HG02938 (cell line): Measurements from ENCODE around the gene GRID1.

ENCODE experiments used
- ATAC-seq: cut with Tn5 transposase; IDR thresholded peaks from one replicate; pipeline ENCODE4 v1.9.1; 2021; ENCODE audit warnings: mild to moderate bottlenecking, moderate library complexity; ENCODE audit not compliant: unreplicated experiment

GRID1 gene

DNA sequence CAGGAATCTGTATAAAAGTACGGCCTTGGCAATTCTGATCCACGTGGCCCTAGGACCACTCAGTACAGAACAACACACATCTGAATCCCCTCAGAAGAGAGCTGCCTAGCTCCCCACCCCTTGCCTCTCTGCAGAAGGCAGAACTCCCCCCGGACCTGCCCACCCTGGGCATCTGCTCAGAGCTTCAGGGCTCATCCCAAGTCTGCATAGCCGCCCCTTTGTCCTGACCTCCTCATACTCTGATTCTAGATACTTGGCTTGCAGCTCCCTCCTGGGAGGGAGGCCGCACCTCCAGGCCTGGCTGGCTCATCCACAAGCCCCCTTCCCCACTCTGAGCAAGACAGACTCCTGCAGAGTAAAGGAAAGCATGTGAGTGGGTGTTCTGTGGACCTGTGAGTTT, 49.6 kb downstream of the GRID1 start:
- no peak for ATAC-seq

DNA sequence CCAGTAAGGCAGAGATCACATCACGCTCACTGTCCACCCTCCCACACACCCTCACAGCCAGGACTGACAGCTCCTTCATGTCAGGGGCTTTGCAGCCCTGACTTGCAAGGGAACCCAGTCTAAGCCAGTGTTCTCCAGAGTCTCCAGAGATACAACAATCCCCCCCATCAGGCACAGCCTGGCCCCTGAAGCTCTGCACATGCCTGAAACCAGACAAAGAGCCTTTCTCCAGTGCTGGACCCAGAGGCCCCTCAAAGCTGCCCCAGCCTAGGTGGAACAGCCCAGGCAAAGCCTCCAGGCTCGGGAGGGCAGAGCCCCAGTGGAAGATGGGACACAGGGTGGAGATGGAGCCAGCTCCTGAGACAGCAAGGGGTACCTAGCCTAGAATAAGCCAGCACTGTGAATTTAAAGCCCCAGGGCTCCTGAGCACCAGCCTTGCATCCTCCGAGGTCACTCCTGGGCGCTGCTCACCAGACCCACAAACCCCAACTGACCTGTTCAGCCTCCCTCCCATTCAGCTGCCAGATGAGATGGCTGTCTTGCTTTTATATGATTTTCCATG, 50.2 kb downstream of the GRID1 start:
- no peak for ATAC-seq

DNA sequence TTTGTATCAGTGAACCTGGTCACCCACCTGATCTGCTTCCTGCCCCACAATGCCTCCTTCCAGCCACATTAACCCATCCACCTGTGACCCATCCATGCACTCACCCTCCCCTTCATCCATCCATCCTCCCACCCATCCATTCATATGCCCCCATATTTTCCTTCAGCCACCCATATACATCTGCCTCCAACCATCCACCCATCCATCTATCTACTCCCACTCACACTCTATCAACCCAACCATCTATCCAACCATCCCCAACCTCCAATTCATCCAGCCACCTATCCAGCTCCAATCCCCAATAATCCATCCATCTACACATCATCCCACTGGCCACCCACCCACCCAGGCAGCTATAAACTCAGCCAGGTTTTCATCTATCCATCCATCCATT, 51.0 kb downstream of the GRID1 start:
- no peak for ATAC-seq

DNA sequence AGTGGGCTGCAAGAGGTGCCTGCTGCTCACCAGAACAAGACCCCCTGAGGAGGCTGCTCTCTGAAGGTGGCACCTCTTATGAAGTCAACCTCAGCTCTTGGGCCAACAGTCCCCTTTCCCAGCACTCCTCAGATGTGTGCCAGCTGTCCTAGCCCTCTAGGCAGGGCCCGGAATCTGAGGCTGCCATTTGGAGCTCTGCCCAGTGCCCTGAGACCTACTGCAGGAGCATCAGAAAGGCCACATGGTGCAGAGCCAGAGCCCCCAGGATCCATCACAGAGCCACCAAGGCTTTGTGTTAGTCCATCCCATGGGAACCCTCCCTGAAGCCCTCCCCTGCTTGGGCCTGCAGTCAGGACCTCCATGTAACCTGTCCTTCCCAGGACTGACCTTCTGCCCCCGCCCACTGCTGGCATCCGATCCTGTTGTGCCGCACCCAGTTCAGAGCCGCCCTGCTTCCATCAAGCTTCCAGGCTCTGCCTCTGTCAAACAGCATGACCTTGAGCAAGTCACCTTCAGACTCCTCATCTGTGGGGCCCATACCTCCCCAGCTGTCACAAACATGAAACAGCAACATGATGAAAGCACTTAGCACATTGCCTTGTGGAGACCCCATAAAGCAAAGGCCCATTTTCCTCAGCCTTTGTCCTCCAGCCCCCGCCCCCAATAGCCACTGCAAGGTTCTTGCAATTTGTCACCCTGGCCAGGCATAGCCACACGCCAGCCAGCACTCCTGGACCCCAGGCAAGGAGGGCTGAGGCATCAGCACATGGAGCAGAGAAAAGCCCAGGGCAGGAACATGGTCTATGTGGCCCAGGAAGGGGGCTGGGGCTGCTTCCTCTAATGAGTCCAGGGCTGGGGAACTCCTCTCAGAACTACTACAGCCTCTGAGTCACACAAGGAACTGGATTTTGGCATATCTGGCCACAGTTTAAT, 51.7 kb downstream of the GRID1 start:
- no peak for ATAC-seq

DNA sequence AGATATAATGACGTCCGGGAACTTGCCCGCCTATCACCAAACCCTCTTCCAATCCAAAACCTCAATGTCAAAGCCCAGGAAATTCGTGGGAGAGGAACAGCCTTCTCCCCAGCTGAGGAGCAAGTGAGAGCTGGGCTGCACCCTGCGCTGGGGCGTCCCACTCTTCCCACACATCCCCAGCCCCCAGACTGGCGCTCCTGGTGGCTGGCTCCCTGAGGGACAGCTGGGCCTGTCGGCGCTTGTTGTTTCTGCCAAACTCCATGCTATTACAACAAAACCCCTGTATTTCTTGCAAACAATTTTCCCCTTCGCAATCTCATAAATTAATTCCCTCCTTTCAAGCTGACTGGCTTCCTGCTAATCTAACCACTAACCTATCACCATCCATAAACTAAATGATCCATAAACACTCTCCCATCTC, 53.0 kb downstream of the GRID1 start:
- no peak for ATAC-seq

DNA sequence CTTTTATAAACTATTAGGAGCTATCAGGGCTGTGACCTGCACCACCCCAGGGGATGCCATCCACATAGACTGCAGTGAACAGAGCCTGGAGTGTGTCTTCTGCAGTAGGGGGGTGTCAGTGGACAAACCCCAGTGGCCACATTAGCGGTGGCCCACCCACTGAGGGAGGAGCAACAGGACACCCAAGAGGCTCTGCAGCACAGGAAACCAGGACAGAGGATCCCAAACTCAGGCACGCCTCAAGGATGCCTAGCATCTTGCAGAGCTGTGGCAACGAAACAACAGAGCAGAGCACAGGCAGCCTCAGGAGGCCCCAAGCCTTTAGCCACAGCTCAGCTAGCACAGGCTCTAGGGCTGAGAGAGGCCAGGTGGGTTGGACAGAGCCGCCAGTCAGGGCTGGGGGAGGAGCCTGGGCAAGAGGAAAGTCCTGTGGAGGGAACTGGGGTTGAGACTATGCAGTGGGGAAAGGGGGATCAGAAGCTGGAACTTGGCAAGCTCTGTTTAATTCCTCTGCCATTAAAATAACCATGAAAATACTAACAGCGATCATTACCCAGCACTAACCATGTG, 53.8 kb downstream of the GRID1 start:
- ATAC-seq: no peak

DNA sequence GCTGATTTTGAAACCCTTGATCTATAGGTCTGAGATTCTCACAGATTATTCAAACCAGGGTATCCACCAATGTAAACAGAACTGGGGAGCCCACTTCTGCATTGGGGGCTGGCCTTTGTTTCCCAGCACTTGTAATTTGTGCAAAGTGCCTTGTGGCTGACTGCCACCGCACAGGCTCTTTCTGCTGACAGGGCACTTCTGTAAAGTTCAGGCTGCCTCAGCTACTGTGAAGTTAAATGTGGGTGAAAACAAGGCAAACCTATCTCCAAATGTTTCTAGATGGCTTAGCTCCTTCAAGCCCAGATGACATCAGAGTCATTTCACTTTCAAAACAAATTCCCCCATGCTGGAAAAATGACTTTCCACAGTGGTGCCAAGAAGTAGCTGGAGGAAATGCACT, 54.7 kb downstream of the GRID1 start:
- no peak for ATAC-seq

DNA sequence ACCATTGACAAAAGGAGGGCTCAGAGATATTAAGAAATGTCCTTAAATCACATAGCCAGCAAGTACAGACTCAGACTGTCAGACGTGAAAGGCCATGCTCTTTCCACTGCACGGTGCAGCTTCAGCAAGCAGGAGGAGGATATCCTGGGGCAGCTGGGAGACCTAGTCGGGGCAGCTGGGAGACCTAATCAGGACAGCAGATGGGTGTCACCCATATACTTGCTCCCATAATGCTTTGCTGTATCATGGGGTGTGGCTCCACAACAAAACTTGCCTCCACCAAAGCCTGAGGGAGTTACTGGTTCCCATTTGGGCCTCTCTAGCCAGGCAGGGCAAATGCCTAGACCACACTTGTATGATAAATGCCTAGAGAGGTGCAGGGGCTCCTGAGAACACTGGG, 55.4 kb downstream of the GRID1 start:
- ATAC-seq: no peak

DNA sequence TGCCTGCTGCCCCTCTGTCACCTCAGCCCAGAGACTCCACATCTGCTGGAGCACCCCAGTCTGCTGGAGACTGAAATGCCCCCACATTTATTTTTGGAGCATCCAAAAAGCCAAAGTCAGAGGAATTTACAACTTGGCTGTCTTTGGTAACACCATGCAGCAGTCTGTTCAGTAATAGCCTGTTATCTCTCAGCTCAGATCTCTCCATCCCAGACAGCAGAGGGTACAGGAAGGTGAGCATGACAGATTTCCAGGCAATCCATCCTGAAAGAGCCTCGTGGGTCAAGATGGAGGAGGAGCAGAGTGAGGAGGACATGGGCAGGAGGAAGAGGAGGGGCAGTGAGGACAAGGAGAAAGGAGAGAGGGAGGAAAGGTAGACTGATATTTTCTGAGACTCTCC, 55.9 kb downstream of the GRID1 start:
- no peak for ATAC-seq

DNA sequence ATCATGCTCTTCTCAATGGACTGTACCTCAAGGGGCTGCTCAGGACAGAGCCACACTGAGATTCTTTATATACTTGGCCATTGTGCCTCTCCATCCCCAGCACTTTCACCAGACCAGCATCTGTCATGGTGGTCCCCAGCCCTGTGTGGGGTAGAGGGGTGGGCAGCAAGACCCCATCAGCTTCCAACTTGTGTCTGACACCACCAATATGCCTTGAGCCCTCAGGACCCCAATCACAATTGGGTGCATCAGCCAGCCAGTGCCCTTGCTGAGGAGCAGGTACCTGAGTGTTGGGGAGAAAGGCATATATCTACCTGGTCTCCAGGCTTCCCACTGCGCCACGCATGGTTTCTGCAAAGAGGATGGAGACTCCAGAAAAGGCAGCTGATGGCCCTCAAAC, 56.3 kb downstream of the GRID1 start:
- ATAC-seq: no peak

DNA sequence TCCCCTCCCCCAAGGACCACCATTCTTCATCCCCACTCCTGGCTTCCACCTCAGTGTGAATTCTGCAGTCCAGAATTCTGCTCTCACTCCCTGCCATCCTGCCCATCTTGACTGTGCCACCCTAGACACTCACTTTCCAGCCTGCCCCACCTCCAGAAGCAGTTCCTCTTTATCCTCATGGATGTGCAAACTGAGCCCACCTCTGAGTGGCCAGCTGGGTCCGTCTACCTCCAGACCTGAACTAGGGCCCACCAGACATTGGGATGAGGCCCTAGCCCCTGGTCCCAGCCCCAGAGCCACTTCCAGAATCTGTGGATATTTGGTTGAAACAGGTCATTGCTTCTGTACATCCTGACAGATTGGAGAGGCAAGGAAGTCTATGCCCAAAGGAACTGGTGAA, 58.5 kb downstream of the GRID1 start:
- ATAC-seq: no peak

DNA sequence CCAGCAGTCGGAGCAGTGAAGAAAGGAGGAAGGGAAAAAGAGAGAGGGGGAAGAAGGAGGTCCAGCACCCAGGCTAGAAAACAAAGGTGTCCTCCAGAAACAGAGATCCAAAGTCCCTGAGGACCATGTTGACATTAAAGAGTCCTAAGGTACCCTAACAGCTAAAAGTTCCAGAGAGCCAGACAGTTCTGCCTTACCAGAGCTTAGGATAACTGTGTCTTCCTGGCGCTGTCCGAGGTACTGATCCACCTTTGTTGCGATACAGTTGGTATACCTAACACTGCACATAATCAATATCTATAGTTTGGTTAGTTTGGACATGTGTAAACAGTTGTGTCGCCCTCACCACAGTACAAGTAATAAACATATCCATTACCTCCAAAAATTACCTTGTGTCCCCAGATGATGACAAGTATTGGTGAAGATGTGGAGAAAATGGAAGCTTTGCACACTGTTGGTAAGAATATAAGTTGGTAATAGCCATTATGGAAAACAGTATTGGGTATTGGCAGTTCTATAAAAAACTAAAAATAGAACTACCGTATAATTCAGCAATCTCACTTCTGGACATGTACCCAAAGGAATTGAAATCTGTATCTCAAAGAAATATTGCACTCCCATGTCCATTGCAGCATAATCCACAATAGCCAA, 59.8 kb downstream of the GRID1 start:
- ATAC-seq: no peak

DNA sequence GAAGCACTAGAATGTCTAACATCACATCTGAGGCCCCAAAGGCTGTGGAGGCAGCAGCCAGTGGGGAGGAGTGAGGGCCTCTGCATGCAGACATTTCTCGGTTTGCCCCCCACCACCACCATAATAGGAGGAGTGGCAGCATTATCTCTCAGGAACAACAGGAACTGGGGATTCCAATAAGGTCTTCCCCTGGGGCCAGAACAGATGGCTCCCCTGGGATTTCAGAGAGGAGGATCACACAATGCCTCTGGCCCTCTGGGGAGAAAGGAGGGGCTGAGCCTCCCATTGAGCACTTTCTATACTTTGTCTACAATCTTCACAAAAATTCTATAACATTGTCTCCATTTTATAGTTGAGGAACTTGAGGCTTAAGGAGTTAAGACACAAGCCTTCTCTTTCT, 61.1 kb downstream of the GRID1 start:
- no peak for ATAC-seq

DNA sequence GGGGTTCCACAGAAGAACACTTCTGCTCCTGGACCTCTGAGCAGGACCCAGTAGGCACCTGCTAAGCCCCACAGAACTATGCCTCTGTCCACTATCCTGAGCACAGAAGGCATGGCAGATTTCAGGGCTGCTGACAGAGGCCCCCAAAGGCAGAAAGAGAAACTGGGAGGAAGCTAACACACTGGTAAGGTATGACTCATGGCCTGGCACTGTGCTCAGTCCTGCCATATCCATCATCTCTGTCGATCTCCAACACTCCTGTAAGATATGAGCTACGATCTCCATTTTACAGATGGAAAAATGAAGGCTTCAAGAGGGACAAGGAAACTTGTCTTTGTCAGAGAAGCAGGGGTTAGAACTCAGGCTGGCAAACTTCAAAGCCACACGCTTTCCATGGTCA, 62.2 kb downstream of the GRID1 start:
- ATAC-seq: no peak

DNA sequence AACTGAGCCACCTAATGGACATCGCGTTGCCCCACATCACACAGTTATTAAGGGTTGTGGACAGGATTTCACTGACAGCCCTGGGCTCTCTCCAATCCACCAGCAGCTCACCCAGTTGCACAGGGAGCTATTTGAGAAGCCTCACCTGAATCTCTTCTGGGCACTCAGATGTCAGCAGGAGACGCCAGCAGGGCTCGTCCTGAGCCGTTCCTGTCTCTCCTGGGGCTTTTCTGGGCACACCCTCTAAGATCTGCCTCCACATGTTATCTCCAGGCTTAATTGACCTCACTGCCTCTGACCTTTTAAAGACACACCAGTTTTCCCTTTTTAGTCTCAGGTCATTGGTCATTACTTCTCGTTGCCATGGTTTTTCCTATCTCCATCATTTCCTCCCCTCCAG, 63.0 kb downstream of the GRID1 start:
- ATAC-seq: no peak

DNA sequence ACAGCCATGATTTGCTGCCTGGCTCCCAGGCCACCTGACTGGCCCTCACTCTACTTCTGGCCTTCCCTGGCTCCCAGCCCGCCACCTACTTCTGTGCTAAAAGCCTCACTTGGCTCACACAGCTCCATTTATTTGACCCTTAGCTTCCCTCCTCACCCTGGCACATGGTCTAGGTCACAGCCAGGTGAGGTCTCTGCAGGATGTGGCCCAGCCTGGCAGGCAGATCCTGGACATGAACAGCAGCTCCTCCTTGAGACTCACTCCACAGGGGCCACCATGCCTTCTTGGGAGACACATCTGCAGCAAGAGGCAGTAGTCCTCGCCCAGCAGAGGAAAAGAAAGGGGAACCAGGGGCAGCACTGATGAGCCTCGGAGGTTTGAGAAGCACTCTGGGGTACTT, 64.6 kb downstream of the GRID1 start:
- no peak for ATAC-seq

DNA sequence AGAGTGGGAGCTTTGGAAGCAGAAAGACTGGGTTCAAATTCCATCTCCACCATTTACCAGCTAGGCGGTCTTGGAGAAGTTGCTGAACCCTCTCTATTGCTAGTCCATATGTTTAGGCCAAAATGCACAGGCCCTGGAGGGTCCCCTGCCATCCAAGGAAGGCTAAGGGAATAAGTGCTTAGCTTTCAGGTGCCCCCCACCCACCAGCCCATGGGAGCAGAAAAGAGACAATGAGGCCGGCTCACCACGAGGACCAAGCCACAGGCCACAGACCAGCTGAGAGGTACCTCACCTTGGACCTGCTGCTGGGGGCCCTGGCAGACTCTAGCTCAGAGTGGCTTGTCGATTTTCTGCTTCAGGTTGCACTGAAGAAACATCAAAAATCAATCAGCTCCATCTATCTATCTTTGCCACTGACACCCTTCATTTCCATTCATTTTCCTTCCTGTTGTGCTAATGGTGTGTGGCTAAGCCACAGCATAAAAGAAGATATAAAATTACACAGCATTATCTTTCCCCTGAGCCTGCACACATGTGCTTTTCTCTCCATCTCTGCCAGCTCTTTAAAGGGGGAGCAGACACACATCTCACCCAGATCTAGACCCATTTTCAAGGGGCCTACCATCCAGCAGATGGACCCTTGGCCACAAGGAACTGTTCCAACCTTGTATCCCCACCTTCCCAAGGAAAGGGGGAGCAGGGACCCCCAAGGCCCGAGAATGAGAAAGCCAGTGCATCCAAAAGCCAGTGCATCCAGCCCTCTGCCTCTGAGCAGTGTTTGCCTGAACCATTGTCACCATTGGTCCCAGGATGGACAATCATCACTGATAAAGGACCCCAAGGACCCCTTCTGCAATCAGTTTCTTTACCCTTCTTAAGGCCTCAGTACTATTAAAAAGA, 65.4 kb downstream of the GRID1 start:
- no peak for ATAC-seq

DNA sequence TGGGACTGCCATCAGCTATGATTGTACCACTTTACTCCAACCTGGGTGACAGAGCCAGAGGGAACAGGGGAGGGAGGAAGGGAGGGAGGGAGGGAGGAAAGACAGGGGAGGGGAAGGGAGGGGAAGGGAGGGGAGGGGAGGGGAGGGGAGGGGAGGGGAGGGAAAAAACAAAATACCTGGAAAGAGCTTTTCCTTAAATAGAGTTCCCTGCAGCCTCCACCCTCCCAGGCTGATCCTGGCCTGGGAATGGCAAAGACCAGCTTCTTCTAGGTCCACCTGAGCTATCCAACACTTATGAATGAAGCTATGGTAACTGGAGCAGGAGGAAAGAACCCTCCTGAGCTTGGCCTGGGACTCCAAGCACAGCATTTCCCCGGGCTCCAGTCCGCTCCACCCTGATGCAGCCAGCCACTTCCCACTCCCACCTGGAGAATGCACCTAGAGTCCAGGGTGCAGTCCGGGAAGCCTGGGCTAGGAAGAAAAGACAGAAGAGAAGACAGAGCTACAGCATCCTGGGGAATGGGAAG, 66.1 kb downstream of the GRID1 start:
- no peak for ATAC-seq

DNA sequence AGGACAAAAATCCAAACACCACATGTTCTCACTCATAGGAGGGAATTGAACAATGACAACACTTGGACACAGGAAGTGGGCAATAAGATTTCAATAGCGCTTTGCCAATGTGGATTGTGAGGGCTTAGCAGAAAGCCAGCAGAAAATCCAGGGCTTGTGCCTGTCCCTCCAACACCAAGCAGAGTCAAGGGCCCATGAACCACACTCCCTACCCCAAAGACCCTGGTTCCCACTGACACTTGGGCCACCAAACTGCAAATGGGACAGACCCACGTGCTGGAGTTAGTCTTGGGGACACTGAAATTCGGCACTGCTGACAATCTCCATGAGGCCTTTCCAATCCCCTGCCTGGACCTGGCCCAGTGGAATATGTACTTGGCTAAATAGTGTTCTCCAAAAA, 67.0 kb downstream of the GRID1 start:
- no peak for ATAC-seq

DNA sequence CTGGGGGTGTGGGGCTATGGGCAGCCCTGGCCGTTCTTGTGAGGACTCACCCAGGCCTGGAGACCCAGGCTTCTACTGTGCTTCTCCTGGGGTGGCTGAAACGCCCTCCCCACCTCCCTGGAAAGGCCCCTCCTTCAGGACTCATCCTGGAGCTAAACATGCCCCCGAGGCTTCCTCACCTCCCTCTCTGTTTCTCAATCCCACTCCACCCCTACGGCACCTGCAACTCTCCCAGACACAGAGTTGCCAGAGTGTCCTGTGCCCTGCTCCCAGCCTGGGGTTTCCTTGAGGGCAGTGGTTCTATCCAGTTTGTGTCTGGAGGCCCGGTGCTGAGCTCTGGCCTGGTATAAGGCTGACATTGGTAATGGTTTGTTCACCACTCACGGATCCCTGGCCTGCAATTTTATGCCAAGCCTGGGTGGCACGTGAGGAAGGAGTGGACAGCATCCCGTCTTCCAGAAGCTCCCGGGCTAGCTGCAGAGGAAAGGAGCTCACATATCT, 68.0 kb downstream of the GRID1 start:
- no peak for ATAC-seq
